ENCODE measurements around the gene PTGER1.

PTGER1 gene

GRCh38 chr19:14441041-14441938 is 33.9 kb downstream of the PTGER1 start:
- no peak for DNase-seq (ENCODE audit: low read depth in 2 of 2)

- DNase-seq (ENCODE audit: low read depth in 2 of 2), result peak; percentile 74 to 75
Measured at GRCh38 chr19:14440049-14440448, 35.1 kb downstream of the PTGER1 start.

- DNase-seq (ENCODE audit: low read depth in 2 of 2), result no peak
Measured at GRCh38 chr19:14439014-14439413, 36.1 kb downstream of the PTGER1 start.

GRCh38 chr19:14437578-14438140 is 37.5 kb downstream of the PTGER1 start:
- no peak for DNase-seq (ENCODE audit: low read depth in 2 of 2)

- no peak for DNase-seq (ENCODE audit: low read depth in 2 of 2)
Measured at GRCh38 chr19:14435320-14436050, 39.7 kb downstream of the PTGER1 start.

GRCh38 chr19:14434543-14435319 is 40.4 kb downstream of the PTGER1 start:
- DNase-seq (ENCODE audit: low read depth in 2 of 2), result no peak

GRCh38 chr19:14433554-14434501 is 41.3 kb downstream of the PTGER1 start:
- DNase-seq (ENCODE audit: low read depth in 2 of 2), result no peak

- DNase-seq (ENCODE audit: low read depth in 2 of 2), result peak in 1 of 2 donors; percentile 53
Measured at GRCh38 chr19:14432791-14433553, 42.2 kb downstream of the PTGER1 start, which contains the start of gene PKN1. Gene PKN1 (plus strand): TSS chr19:14433306. CDS start chr19:14433522, 216 bp downstream.

GRCh38 chr19:14430712-14431111 is 44.4 kb downstream of the PTGER1 start:
- no peak for DNase-seq (ENCODE audit: low read depth in 2 of 2)

- no peak for DNase-seq (ENCODE audit: low read depth in 2 of 2)
Measured at GRCh38 chr19:14428882-14429416, 46.2 kb downstream of the PTGER1 start.

GRCh38 chr19:14427461-14427860 is 47.7 kb downstream of the PTGER1 start:
- DNase-seq (ENCODE audit: low read depth in 2 of 2), result no peak

- DNase-seq (ENCODE audit: low read depth in 2 of 2), result no peak
Measured at GRCh38 chr19:14425696-14426138, 49.4 kb downstream of the PTGER1 start.

Measured in stimulated activated CD8-positive, alpha-beta memory T cell treated with anti-CD3 and anti-CD28 coated beads, Interleukin-15, amount 100 ng/mL, for 48 hours (primary cell).